Esophagus squamous epithelium (tissue), 5 donors: ENCODE measurements around the gene ACAN. TPM values are rescaled to one million over a fixed set of nuclear protein-coding genes. Genes with fewer than 3 reads are reported as not detected.
A peak's percentile ranks its signal among the peaks of the same experiment; 100 is the strongest.

ENCODE experiments used
- DNase-seq: peaks from one replicate; lab custom pipeline; 2025; lab: John Stamatoyannopoulos, UW
- H3K27ac ChIP-seq, 4 donors: fragments of 200-600 bp; sonication (generic); one replicate each; pipeline ENCODE4 v1.5.1; 2016 to 2019; ENCODE audit warnings: mild to moderate bottlenecking in 1 of 4
- H3K27me3 ChIP-seq, 4 donors: fragments of 200-600 bp; sonication (generic); 1 replicate in 3 of 4; 2 replicates in 1 of 4; pipeline versions ENCODE4 v1.5.1 to v1.6.0; 2017 to 2021; ENCODE audit warnings: antibody characterized with exemption in 1 of 4
- H3K36me3 ChIP-seq, 3 donors: fragments of 200-600 bp; sonication (generic); one replicate each; pipeline ENCODE4 v1.5.1; 2016 to 2019
- H3K4me1 ChIP-seq, 3 donors: fragments of 200-600 bp; sonication (generic); one replicate each; pipeline ENCODE4 v1.5.1; 2017 to 2019
- H3K4me3 ChIP-seq, 4 donors: fragments of 200-600 bp; sonication (generic); 1 replicate in 3 of 4; 2 replicates in 1 of 4; pipeline ENCODE4 v1.5.1; 2016 to 2019; ENCODE audit warnings: mild to moderate bottlenecking in 2 of 4, moderate library complexity in 1 of 4
- H3K9me3 ChIP-seq, 3 donors: fragments of 200-600 bp; sonication (generic); one replicate each; pipeline ENCODE4 v1.5.1; 2016 to 2019
- POLR2A ChIP-seq, 4 donors: fragments of 450-650 bp; IDR thresholded peaks; one replicate each; pipeline ENCODE4 v1.6.1; 2017; ENCODE audit warnings: antibody characterized with exemption in 4 of 4, mild to moderate bottlenecking in 4 of 4, moderate library complexity in 3 of 4
- WGBS, 2 donors: methylation state at CpG; one replicate each; pipeline ENCODE4 v1.1.5; 2018; 5-methylcytosine and 5-hydroxymethylcytosine counted together
- intact Hi-C: fragments of 100-400 bp; cut with DNase I; formaldehyde crosslinking; loops from one replicate; pipeline ENCODE4 v1.15.0; 2022
- total RNA-seq, 4 donors: library from RNA; depleted of rRNA; stranded (reverse); fragments of >200 nt; gene quantifications; one replicate each; pipeline ENCODE4 v1.1.0, GENCODE V29; 2016
- TF ChIP-seq, protein P1 (sequence below), 6 experiments: fragments of 450-650 bp in 4 of 6; fragments of 200-600 bp in 2 of 6; sonication (generic) in 2 of 6; IDR thresholded peaks; one replicate each; pipeline ENCODE4 v1.5.1; 2016 to 2019; ENCODE audit warnings: antibody characterized with exemption in 6 of 6, mild to moderate bottlenecking in 4 of 6, moderate library complexity in 4 of 6
- donor health status: DM: yes; HTN: yes; CAD: no.

ACAN gene
- total RNA-seq, 4 donors from 2014 or later, result 0.34 to 2.6 (median 0.76) TPM; not detected in 1

GRCh38 chr15:88908123-88908522 is 104.9 kb downstream of the ACAN start:
- 85 to 86% methylated on average over 4 to 11 of the region's 12 CpGs for WGBS, 2 donors
- Histone ChIP-seq H3K4me3 (no peak overlapping the region), H3K27ac (no peak overlapping the region), H3K36me3 (peaks cover 14 to 70% (median 24%) of the 10 kb centered on the region in 3 donors), H3K4me1 (peaks cover 7 to 70% (median 51%) of the 10 kb centered on the region in 3 donors), H3K27me3 (no peaks in the 10 kb centered on the region), H3K9me3 (no peaks in the 10 kb centered on the region)
- TF ChIP-seq, protein P1, sequence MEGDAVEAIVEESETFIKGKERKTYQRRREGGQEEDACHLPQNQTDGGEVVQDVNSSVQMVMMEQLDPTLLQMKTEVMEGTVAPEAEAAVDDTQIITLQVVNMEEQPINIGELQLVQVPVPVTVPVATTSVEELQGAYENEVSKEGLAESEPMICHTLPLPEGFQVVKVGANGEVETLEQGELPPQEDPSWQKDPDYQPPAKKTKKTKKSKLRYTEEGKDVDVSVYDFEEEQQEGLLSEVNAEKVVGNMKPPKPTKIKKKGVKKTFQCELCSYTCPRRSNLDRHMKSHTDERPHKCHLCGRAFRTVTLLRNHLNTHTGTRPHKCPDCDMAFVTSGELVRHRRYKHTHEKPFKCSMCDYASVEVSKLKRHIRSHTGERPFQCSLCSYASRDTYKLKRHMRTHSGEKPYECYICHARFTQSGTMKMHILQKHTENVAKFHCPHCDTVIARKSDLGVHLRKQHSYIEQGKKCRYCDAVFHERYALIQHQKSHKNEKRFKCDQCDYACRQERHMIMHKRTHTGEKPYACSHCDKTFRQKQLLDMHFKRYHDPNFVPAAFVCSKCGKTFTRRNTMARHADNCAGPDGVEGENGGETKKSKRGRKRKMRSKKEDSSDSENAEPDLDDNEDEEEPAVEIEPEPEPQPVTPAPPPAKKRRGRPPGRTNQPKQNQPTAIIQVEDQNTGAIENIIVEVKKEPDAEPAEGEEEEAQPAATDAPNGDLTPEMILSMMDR (IDR thresholded peaks at IDR 0.05), result no peak
- no peak for TF ChIP-seq POLR2A (IDR thresholded peaks at IDR 0.05)
- no peak for DNase-seq
- intact Hi-C loops, result loop anchor here (5.0 to 10.0 kb wide), 2 partner anchors 109 to 267 kb away; no protein-coding TSS in a partner anchor

DNA sequence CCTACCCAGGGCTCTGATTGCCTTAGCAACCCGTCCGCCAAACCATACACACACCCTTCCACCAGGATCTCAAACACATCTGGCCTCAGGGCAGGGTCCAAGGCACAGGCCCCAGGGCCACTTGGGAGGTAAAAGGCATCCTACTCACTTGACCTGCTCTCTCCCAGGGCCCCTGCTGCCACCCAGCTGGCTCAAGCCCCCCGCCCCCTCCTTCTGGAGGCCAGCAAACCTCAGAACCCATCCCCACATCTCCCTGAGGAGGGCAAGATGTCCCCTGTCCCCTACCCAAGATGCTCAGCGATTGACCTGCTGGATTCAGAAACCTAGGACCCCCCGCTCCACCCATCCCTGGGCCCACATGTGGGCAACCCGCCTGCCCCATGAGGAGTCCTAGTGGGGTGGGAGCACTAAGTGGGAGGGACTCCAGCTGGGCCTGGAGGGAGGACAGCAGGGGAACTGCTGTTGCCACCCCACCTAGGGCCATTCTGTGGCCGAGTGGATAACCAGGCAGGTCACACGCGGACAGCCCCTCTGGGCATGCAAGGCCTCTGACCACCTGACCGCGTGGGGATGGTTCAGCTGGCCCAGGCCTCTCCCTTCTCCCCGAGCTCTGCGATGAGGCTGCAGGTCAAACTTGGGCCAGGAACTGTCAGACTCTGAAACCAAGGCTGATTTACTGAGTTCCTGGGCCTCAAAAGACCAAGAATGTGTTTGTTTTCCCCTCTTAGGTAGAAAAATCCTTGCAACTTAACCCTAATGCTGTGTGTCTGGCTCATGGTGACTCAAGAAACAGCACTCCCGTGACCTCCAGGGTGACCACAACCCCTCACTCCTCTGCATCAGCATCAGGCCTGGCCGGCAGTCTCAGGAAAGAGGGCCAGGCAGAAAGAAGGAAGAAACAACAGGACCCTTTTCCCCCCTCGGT is 105.7 kb downstream of the ACAN start:
- WGBS, 2 donors, result 88% methylated on average over 5 of the region's 16 CpGs; no CpG with 5 or more reads in 1 of the 2 donors
- Histone ChIP-seq H3K36me3 (peaks cover 11 to 61% (median 19%) of the 10 kb centered on the region in 3 donors), H3K27me3 (no peaks in the 10 kb centered on the region)

GRCh38 chr15:88909956-88910831 is 107.0 kb downstream of the ACAN start:
- no peak for TF ChIP-seq POLR2A (IDR thresholded peaks at IDR 0.05)
- TF ChIP-seq, protein P1 (IDR thresholded peaks at IDR 0.05), result no peak
- H3K27ac ChIP-seq, result peak overlapping the region in 2 of 4 donors; percentile 34 to 87
- 85 to 87% methylated on average over 8 to 9 of the region's 12 CpGs for WGBS, 2 donors
- peak overlapping the region in 2 of 4 donors; percentile 30 to 87 for H3K4me3 ChIP-seq
- H3K9me3 ChIP-seq, result no peaks in the 10 kb centered on the region
- intact Hi-C loops, result loop anchor here (5.0 to 10.0 kb wide), 2 partner anchors 107 to 265 kb away; no protein-coding TSS in a partner anchor
- H3K36me3 ChIP-seq, result peaks cover 11 to 56% (median 15%) of the 10 kb centered on the region in 3 donors
- H3K4me1 ChIP-seq, result peaks cover 4 to 71% (median 46%) of the 10 kb centered on the region in 3 donors
- H3K27me3 ChIP-seq, result no peaks in the 10 kb centered on the region
- DNase-seq, result no peak

More for the DNA sequence above, 105.7 kb downstream of the ACAN start:
- TF ChIP-seq, protein P1 (IDR thresholded peaks at IDR 0.05), result no peak
- TF ChIP-seq POLR2A (IDR thresholded peaks at IDR 0.05), result no peak
- no peaks in the 10 kb centered on the region for H3K9me3 ChIP-seq
- peak overlapping the region in 2 of 4 donors; percentile 1 to 30 for H3K4me3 ChIP-seq
- DNase-seq, result no peak
- intact Hi-C loops, result loop anchor here (5.0 to 10.0 kb wide), 2 partner anchors 108 to 266 kb away; no protein-coding TSS in a partner anchor
- H3K4me1 ChIP-seq, result peaks cover 7 to 79% (median 52%) of the 10 kb centered on the region in 3 donors
- peak overlapping the region in 2 of 4 donors; percentile 5 to 13 for H3K27ac ChIP-seq

DNA sequence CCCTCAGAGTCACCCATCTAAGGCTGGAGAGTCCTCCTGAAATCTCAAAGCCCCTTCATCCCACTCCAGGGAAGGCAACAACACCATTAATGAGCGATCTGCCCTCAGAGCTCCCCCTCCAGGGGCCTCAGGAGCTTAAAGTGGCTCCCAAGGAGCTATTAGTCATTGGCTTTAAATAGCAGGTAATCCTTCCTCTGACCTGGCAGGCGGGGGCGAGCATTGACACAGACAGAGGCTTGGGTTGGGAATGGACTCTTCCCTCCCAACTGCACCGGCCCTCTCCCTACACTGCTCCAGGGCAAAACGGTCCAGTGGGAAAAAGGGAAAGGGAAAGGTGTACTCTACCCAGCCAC is 108.5 kb downstream of the ACAN start:
- Histone ChIP-seq H3K27me3 (no peaks in the 10 kb centered on the region), H3K4me3 (peak overlapping the region; percentile 72 to 91 (median 82)), H3K36me3 (peaks cover 2 to 40% (median 5%) of the 10 kb centered on the region in 3 donors), H3K4me1 (peaks cover 4 to 63% (median 40%) of the 10 kb centered on the region in 3 donors), H3K27ac (peak overlapping the region; percentile 85 to 95 (median 90)), H3K9me3 (no peaks in the 10 kb centered on the region)
- intact Hi-C loops, result no loop called here
- DNase-seq, result no peak
- TF ChIP-seq, protein P1 (IDR thresholded peaks at IDR 0.05), result no peak
- no peak for TF ChIP-seq POLR2A (IDR thresholded peaks at IDR 0.05)
- WGBS, 2 donors, result 40 to 58% methylated on average over 1 to 4 of the region's 5 CpGs
